Skeletal muscle satellite cell (primary cell): ENCODE results near the gene NCKAP5.

Source experiments
- H3K27me3 ChIP-seq: 2 replicates; pipeline ENCODE4 v1.7.0; 2013; ENCODE audit warnings: low read length; ENCODE audit not compliant: control insufficient read depth, insufficient read depth
- H3K36me3 ChIP-seq: 2 replicates; pipeline ENCODE4 v1.7.0; 2013; ENCODE audit warnings: mild to moderate bottlenecking, control low read depth, low read length; ENCODE audit not compliant: insufficient read depth
- H3K4me1 ChIP-seq: 2 replicates; pipeline ENCODE4 v1.7.0; 2013; ENCODE audit warnings: low read length; ENCODE audit not compliant: control insufficient read depth, insufficient read depth
- H3K4me2 ChIP-seq: 2 replicates; pipeline ENCODE4 v1.7.0; 2013; ENCODE audit warnings: mild to moderate bottlenecking, low read length
- H3K4me3 ChIP-seq: 2 replicates; pipeline ENCODE4 v1.7.0; 2013; ENCODE audit warnings: low read length
- H3K9ac ChIP-seq: 2 replicates; pipeline ENCODE4 v1.7.0; 2013; ENCODE audit warnings: mild to moderate bottlenecking, low read depth, low read length, moderate library complexity
- H3K9me3 ChIP-seq: replicated peaks from 2 replicates; pipeline ENCODE4 v1.7.0; 2013; ENCODE audit warnings: mild to moderate bottlenecking, control low read depth, low read length

Gene NCKAP5

DNA sequence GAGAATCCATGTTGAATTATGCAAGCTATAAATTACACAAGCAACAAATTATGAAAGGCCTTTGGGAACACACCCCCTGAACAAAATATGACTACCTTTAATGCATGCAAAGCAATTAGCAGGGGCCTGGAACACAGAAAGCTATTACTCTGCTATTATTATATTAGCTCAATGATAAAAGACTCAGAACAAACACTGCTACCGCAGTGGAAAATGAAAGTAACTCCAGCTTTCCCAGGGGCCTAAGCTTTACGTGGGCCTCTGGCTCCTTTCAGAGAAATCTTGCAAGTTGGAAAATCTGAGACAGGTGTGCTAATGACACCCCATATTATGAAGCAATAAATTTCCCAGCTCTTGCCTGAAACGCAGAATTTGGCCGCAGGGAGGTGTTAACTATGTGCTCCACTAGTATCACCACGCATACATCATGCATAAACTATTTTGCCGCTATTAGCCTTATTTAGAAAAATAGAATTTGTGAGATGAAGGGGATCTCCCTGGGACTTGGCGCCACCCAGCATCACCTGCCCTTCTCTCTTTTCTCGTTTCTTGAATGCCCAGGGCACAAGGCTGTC is 576.7 kb downstream of the NCKAP5 start:
- Histone ChIP-seq H3K4me3 (no peak overlapping the region), H3K36me3 (no peaks in the 10 kb centered on the region), H3K4me2 (no peak overlapping the region), H3K27me3 (no peaks in the 10 kb centered on the region), H3K9ac (no peak overlapping the region), H3K4me1 (no peaks in the 10 kb centered on the region), H3K9me3 (no peaks in the 10 kb centered on the region)

- H3K36me3 ChIP-seq, result no peaks in the 10 kb centered on the region
- H3K4me3 ChIP-seq, result no peak overlapping the region
- no peaks in the 10 kb centered on the region for H3K27me3 ChIP-seq
- H3K9ac ChIP-seq, result no peak overlapping the region
- no peaks in the 10 kb centered on the region for H3K9me3 ChIP-seq
- no peak overlapping the region for H3K4me2 ChIP-seq
- H3K4me1 ChIP-seq, result no peaks in the 10 kb centered on the region
Observed at GRCh38 chr2:132984731-132985130, 583.5 kb downstream of the NCKAP5 start.

- H3K36me3 ChIP-seq, result no peaks in the 10 kb centered on the region
- no peak overlapping the region for H3K9ac ChIP-seq
- H3K9me3 ChIP-seq, result no peaks in the 10 kb centered on the region
- H3K4me3 ChIP-seq, result no peak overlapping the region
- H3K4me1 ChIP-seq, result no peaks in the 10 kb centered on the region
- H3K4me2 ChIP-seq, result no peak overlapping the region
- no peaks in the 10 kb centered on the region for H3K27me3 ChIP-seq
Observed at GRCh38 chr2:132980304-132980703, 588.0 kb downstream of the NCKAP5 start.

- Histone ChIP-seq H3K9me3 (no peaks in the 10 kb centered on the region), H3K4me1 (no peaks in the 10 kb centered on the region), H3K36me3 (no peaks in the 10 kb centered on the region), H3K9ac (no peak overlapping the region), H3K4me3 (no peak overlapping the region), H3K4me2 (no peak overlapping the region), H3K27me3 (no peaks in the 10 kb centered on the region)
Observed at GRCh38 chr2:132979339-132980093, 588.7 kb downstream of the NCKAP5 start.

DNA sequence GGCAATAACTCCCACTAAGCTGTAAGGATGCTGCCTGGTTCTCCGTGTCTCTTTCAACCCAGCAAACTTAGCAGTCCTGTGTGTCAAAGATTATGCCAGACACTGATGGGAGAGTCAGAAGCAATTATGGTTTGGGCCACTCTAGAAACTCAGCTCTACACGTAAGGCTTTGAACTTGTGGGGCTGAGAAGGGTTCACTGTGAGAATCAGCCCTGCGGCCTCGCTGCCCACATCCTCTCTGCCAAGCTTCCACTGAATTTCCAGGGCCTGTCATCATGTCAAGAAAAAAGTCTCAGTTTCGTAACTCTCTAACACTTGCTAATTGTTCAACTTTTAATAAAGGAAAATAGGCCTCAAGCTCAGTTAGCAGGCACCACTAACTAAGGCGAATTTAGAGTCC is 589.4 kb downstream of the NCKAP5 start:
- H3K4me2 ChIP-seq, result no peak overlapping the region
- H3K4me3 ChIP-seq, result no peak overlapping the region
- no peaks in the 10 kb centered on the region for H3K36me3 ChIP-seq
- H3K9me3 ChIP-seq, result no peaks in the 10 kb centered on the region
- no peaks in the 10 kb centered on the region for H3K4me1 ChIP-seq
- no peak overlapping the region for H3K9ac ChIP-seq
- no peaks in the 10 kb centered on the region for H3K27me3 ChIP-seq

DNA sequence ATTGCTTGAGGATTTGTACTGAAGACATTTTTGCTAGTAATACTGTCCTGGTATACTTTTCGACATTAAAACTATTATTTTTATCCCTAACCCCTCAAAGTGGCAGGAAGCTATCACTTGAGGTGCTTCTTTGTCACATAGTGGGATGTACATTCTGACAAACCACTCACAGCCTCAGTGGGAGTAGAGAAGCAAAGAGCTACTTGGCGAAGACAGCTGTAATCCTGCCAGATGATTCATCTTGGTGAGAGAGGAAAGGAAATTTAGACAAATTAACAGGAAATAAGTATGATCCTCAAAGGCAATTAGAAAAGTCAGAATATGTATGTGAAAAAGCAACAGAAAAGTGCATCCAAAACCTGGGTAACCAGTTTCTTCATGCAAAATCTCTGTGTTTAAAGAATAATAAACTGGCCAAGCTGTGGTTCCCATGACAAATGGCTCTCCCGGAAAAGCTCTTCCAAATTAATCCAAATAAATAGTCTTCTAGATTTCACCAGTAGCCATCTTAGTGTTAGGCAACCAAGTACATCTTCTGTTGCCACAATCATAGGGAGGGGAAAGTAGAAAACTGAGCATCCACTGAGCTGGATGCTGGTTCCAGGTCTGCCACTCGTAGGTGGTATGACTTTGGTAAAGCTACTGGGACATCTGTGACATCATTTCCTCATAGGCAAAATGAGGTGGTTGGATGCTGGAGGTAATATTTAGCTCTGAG is 590.3 kb downstream of the NCKAP5 start:
- Histone ChIP-seq H3K4me3 (no peak overlapping the region), H3K4me1 (no peaks in the 10 kb centered on the region), H3K36me3 (no peaks in the 10 kb centered on the region), H3K27me3 (no peaks in the 10 kb centered on the region), H3K9me3 (no peaks in the 10 kb centered on the region), H3K9ac (no peak overlapping the region), H3K4me2 (no peak overlapping the region)

GRCh38 chr2:132975193-132976105 is 592.8 kb downstream of the NCKAP5 start:
- Histone ChIP-seq H3K9ac (no peak overlapping the region), H3K27me3 (no peaks in the 10 kb centered on the region), H3K4me3 (no peak overlapping the region), H3K4me1 (no peaks in the 10 kb centered on the region), H3K36me3 (no peaks in the 10 kb centered on the region), H3K9me3 (no peaks in the 10 kb centered on the region), H3K4me2 (no peak overlapping the region)

DNA sequence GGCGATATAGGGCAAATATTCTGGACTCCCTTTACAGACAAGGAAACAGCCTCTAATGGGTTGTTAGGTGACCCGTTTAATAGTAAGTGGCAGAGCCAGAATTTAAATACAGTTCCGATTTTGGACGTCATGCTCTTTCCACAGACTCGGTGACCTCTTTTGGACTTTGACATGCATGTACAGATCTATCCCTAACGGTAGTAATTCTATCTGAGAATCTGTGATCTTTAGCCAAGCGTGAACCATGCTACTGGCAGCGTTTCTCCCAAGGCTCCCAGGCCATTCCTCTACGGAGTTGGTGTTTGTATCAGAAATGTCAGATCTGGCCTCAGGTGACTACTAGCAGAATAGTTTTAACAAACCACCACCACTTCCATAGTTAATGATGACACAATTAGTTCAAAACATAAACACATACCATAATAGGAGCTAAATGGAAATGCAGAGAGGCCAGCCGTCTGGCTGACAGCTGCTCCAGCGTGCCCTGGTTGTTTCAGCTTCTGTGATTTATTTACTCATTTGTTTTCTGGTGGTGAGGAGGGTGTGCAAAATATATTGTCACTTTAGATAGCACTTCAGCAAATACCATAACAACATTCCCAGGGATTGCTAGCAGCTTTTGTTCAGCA is 593.7 kb downstream of the NCKAP5 start:
- Histone ChIP-seq H3K9me3 (no peaks in the 10 kb centered on the region), H3K9ac (no peak overlapping the region), H3K4me1 (no peaks in the 10 kb centered on the region)

DNA sequence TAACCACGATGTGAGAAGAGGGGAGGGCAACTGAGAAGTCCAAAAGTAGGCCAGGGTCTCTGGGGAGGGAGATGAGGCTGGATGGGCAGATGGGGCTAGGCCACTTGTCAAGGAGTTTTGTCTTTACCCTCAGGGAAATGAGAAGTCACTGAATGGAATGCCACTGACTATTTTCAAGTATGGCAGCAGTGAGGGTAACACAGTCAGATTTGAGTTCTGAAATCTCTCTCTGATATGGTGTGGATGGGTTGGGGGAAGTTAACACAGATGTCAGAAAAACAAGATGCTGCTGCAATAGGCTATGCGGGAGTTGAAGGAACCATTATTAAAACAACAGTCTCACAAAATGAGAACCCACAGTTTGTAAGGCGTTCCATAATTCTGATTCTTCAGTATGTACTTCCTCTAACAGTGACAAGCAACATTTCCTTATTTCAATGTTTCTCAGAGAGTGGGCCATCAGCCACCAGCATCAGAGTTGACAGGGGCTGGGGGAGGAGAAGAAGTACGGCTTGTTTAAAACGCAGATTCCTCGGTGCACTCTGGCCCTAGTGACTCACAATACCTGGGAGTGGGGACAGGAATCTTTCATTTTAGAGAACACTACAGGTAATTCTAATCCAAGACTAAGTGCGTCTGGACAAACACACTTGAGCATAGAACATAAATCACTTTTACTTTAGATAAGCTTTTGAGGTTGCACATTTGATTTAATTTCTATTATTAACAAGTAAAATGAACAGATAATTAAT is 596.8 kb downstream of the NCKAP5 start:
- no peak overlapping the region for H3K4me2 ChIP-seq
- H3K9ac ChIP-seq, result no peak overlapping the region
- H3K9me3 ChIP-seq, result no peaks in the 10 kb centered on the region
- no peaks in the 10 kb centered on the region for H3K4me1 ChIP-seq
- no peaks in the 10 kb centered on the region for H3K27me3 ChIP-seq
- H3K36me3 ChIP-seq, result no peaks in the 10 kb centered on the region
- H3K4me3 ChIP-seq, result no peak overlapping the region

More for the DNA sequence above, 593.7 kb downstream of the NCKAP5 start:
- Histone ChIP-seq H3K27me3 (no peaks in the 10 kb centered on the region), H3K36me3 (no peaks in the 10 kb centered on the region), H3K4me3 (no peak overlapping the region), H3K4me2 (no peak overlapping the region)

GRCh38 chr2:132969371-132969985 is 598.8 kb downstream of the NCKAP5 start:
- H3K9me3 ChIP-seq, result no peaks in the 10 kb centered on the region
- no peak overlapping the region for H3K9ac ChIP-seq
- no peaks in the 10 kb centered on the region for H3K36me3 ChIP-seq
- no peaks in the 10 kb centered on the region for H3K4me1 ChIP-seq
- no peak overlapping the region for H3K4me3 ChIP-seq
- H3K4me2 ChIP-seq, result no peak overlapping the region
- no peaks in the 10 kb centered on the region for H3K27me3 ChIP-seq
